A673 (cell line): ENCODE measurements around the gene PPM1F. TPM values are rescaled to one million over a fixed set of nuclear protein-coding genes. Genes with fewer than 3 reads are reported as not detected.

Source experiments
- BruUV-seq: library from RNA; stranded (reverse); fragments of 400-500 nt; replicated peaks from 2 replicates; lab custom pipeline; 2021; lab: Mats Ljungman, UMichigan
- CTCF ChIA-PET: fragments of 300-600 bp; sonication (Branson Sonifier 250); formaldehyde crosslinking; loops from one replicate; lab custom pipeline; 2022; ENCODE audit warnings: antibody characterized with exemption; lab: Charles Lee
- POLR2A ChIA-PET: fragments of 300-600 bp; sonication (Branson Sonifier 250); formaldehyde crosslinking; loops from one replicate; lab custom pipeline; 2022; ENCODE audit warnings: antibody characterized with exemption; ENCODE audit not compliant: low non-redundant PET; lab: Charles Lee
- DNase-seq: peaks from one replicate; pipeline ENCODE4 v3.0.0-alpha.2; 2015; ENCODE audit warnings: low spot score
- H3K27ac ChIP-seq: fragments of 200-600 bp; sonication (generic); 2 replicates; pipeline ENCODE4 v1.5.1; 2016; ENCODE audit warnings: mixed run types, low read depth, mild to moderate bottlenecking, mixed read lengths, antibody characterized with exemption, low read length; ENCODE audit not compliant: poor library complexity, severe bottlenecking
- H3K27me3 ChIP-seq: fragments of 200-600 bp; sonication (generic); replicated peaks from 2 replicates; pipeline ENCODE4 v1.6.1; 2017; ENCODE audit warnings: mixed run types, low read depth, mild to moderate bottlenecking, mixed read lengths, antibody characterized with exemption, low read length; ENCODE audit not compliant: insufficient read depth, poor library complexity
- H3K36me3 ChIP-seq: fragments of 200-600 bp; sonication (generic); 2 replicates; pipeline ENCODE4 v1.6.1; 2016; ENCODE audit warnings: mixed run types, mild to moderate bottlenecking, mixed read lengths, antibody characterized with exemption, low read length; ENCODE audit not compliant: insufficient read depth, poor library complexity, severe bottlenecking
- H3K4me1 ChIP-seq: fragments of 200-600 bp; sonication (generic); 2 replicates; pipeline ENCODE4 v1.6.1; 2017; ENCODE audit warnings: mixed run types, mild to moderate bottlenecking, mixed read lengths, antibody characterized with exemption, low read length; ENCODE audit not compliant: insufficient read depth, poor library complexity, severe bottlenecking
- H3K4me3 ChIP-seq: fragments of 200-600 bp; sonication (generic); 2 replicates; pipeline ENCODE4 v1.5.1; 2016; ENCODE audit warnings: low read depth, mixed run types, mild to moderate bottlenecking, mixed read lengths, low read length; ENCODE audit not compliant: poor library complexity, severe bottlenecking
- H3K9me3 ChIP-seq: fragments of 200-600 bp; sonication (generic); 2 replicates; pipeline ENCODE4 v1.6.1; 2016; ENCODE audit warnings: mixed run types, low read depth, mild to moderate bottlenecking, mixed read lengths, antibody characterized with exemption, low read length; ENCODE audit not compliant: poor library complexity, severe bottlenecking
- CTCF ChIP-seq: fragments of 300-800, 200-600 bp; sonication (generic); conservative IDR thresholded peaks from 2 replicates; pipeline ENCODE4 v1.5.1; 2017; ENCODE audit warnings: low read depth, mild to moderate bottlenecking, antibody characterized with exemption, low read length, moderate library complexity, mixed read lengths
- EZH2 ChIP-seq: fragments of 200-600 bp; sonication (generic); IDR thresholded peaks from 2 replicates; pipeline ENCODE4 v1.6.1; 2017; ENCODE audit warnings: borderline replicate concordance, low read depth, mild to moderate bottlenecking, mixed read lengths, antibody characterized with exemption, low read length; ENCODE audit not compliant: poor library complexity, severe bottlenecking
- intact Hi-C: fragments of 100-400 bp; cut with micrococcal nuclease; formaldehyde crosslinking; loops from one replicate; pipeline ENCODE4 v1.10.0; 2022; ENCODE audit not compliant: unreplicated experiment
- total RNA-seq: library from RNA; stranded (reverse); gene quantifications from 2 replicates; pipeline ENCODE4 v1.2.3, GENCODE V29; 2021

The PPM1F gene
- total RNA-seq, 1 experiment from 2014 or later, result 101 TPM

GRCh38 chr22:21921729-21922128 is 30.9 kb downstream of the PPM1F start:
- DNase-seq, result no peak
- POLR2A ChIA-PET, result no interaction called here
- H3K36me3 ChIP-seq, result peaks cover 3% of the 10 kb centered on the region
- no peaks in the 10 kb centered on the region for H3K27me3 ChIP-seq
- no peaks in the 10 kb centered on the region for H3K9me3 ChIP-seq
- peaks cover 17% of the 10 kb centered on the region for H3K4me1 ChIP-seq
- no peak overlapping the region for H3K27ac ChIP-seq
- intact Hi-C loops, result no loop called here
- TF ChIP-seq EZH2 (no peak), CTCF (no peak)
- no peak overlapping the region for H3K4me3 ChIP-seq
- CTCF ChIA-PET, result no interaction called here
- TSS peak; percentile 21 for BruUV-seq

- H3K27me3 ChIP-seq, result no peaks in the 10 kb centered on the region
- H3K27ac ChIP-seq, result no peak overlapping the region
- H3K4me1 ChIP-seq, result peaks cover 12% of the 10 kb centered on the region
- intact Hi-C loops, result no loop called here
- no peak overlapping the region for H3K4me3 ChIP-seq
- H3K9me3 ChIP-seq, result no peaks in the 10 kb centered on the region
- no peak for DNase-seq
- no TSS peak for BruUV-seq
- POLR2A ChIA-PET, result no interaction called here
- peaks cover 3% of the 10 kb centered on the region for H3K36me3 ChIP-seq
- CTCF ChIA-PET, result no interaction called here
- TF ChIP-seq EZH2, result no peak
- no peak for TF ChIP-seq CTCF
Measured at GRCh38 chr22:21921184-21921721, 31.4 kb downstream of the PPM1F start.

GRCh38 chr22:21920341-21921183 is 32.1 kb downstream of the PPM1F start:
- Histone ChIP-seq H3K36me3 (peaks cover 3% of the 10 kb centered on the region), H3K4me3 (no peak overlapping the region), H3K27me3 (no peaks in the 10 kb centered on the region), H3K27ac (no peak overlapping the region), H3K4me1 (peaks cover 6% of the 10 kb centered on the region), H3K9me3 (no peaks in the 10 kb centered on the region)
- TF ChIP-seq EZH2 (no peak), CTCF (no peak)
- ChIA-PET POLR2A (no interaction called here), CTCF (no interaction called here)
- BruUV-seq, result no TSS peak
- no peak for DNase-seq
- intact Hi-C loops, result no loop called here
